Cardiac muscle cell (in vitro differentiated cells and primary cell): ENCODE results near the gene TMEM156. TPM values are rescaled to one million over a fixed set of nuclear protein-coding genes. Genes with fewer than 3 reads are reported as not detected.
A peak's percentile ranks its signal among the peaks of the same experiment; 100 is the strongest.
"Not testable (repeated sequence)": the region's sequence is repeated elsewhere in the genome, so short reads cannot be mapped to it uniquely, and the experiment has no call there.

Source experiments
- DNase-seq, 2 donors: peaks; one replicate each; pipeline versions ENCODE4 v3.0.0 to v3.0.0-alpha.2; 2010 to 2017; ENCODE audit warnings: low read depth in 1 of 2, low spot score in 1 of 2
- H3K27ac ChIP-seq: fragments of 200-600 bp; sonication (generic); 2 replicates; pipeline ENCODE4 v1.5.1; 2016
- H3K27me3 ChIP-seq: fragments of 200-600 bp; sonication (generic); 2 replicates; pipeline ENCODE4 v1.6.0; 2016; ENCODE audit warnings: control low read depth
- H3K36me3 ChIP-seq: fragments of 200-600 bp; sonication (generic); 2 replicates; pipeline ENCODE4 v1.5.1; 2016; ENCODE audit warnings: control low read depth
- H3K4me1 ChIP-seq: fragments of 200-600 bp; sonication (generic); 2 replicates; pipeline ENCODE4 v1.8.1; 2017; ENCODE audit warnings: low read depth, mild to moderate bottlenecking, mixed run types
- H3K4me3 ChIP-seq: fragments of 200-600 bp; sonication (generic); 2 replicates; pipeline ENCODE4 v1.5.1; 2016; ENCODE audit warnings: mild to moderate bottlenecking
- H3K9me3 ChIP-seq: fragments of 200-600 bp; sonication (generic); 2 replicates; pipeline ENCODE4 v1.5.1; 2017; ENCODE audit warnings: low read depth, mild to moderate bottlenecking, control low read depth
- CTCF ChIP-seq: IDR thresholded peaks from 2 replicates; pipeline ENCODE4 v1.5.1; 2012; ENCODE audit warnings: low read depth, mild to moderate bottlenecking, low read length
- polyA plus RNA-seq: library from polyadenylated mRNA; unstranded; fragments of >200 nt; fragmentation: Nextera tagmentation; extraction: Ambion mirVana; gene quantifications from 2 replicates; pipeline ENCODE4 v1.2.1, GENCODE V29; 2016
- total RNA-seq: library from RNA; depleted of rRNA; stranded (reverse); fragments of >200 nt; gene quantifications from 2 replicates; pipeline ENCODE4 v1.2.3, GENCODE V29; 2016

Gene TMEM156
- total and polyA plus RNA-seq, 2 experiments from 2014 or later, result not detected

- H3K27me3 ChIP-seq, result no peaks in the 10 kb centered on the region
- TF ChIP-seq CTCF, result no peak
- no peaks in the 10 kb centered on the region for H3K4me1 ChIP-seq
- H3K36me3 ChIP-seq, result no peaks in the 10 kb centered on the region
- no peak overlapping the region for H3K27ac ChIP-seq
- no peaks in the 10 kb centered on the region for H3K9me3 ChIP-seq
- DNase-seq, result no peak
- no peak overlapping the region for H3K4me3 ChIP-seq
These were observed 85.3 kb downstream of the TMEM156 start for GRCh38 chr4:38946919-38947318.

- Histone ChIP-seq H3K4me1 (no peaks in the 10 kb centered on the region), H3K4me3 (no peak overlapping the region), H3K27ac (no peak overlapping the region), H3K36me3 (no peaks in the 10 kb centered on the region), H3K27me3 (no peaks in the 10 kb centered on the region), H3K9me3 (no peaks in the 10 kb centered on the region)
- no peak for DNase-seq
- no peak for TF ChIP-seq CTCF
These were observed 87.8 kb downstream of the TMEM156 start for GRCh38 chr4:38944440-38944839.

GRCh38 chr4:38943343-38943742 lies 88.9 kb downstream of the TMEM156 start:
- Histone ChIP-seq H3K27ac (no peak overlapping the region), H3K36me3 (peaks cover 3% of the 10 kb centered on the region), H3K4me1 (no peaks in the 10 kb centered on the region), H3K9me3 (no peaks in the 10 kb centered on the region), H3K27me3 (no peaks in the 10 kb centered on the region), H3K4me3 (no peak overlapping the region)
- peak in 1 of 2 donors; percentile 75 for DNase-seq
- no peak for TF ChIP-seq CTCF

GRCh38 chr4:38941906-38942305 lies 90.3 kb downstream of the TMEM156 start:
- H3K27ac ChIP-seq, result not testable (repeated sequence)

GRCh38 chr4:38940476-38940875 lies 91.7 kb downstream of the TMEM156 start:
- no peak for DNase-seq
- H3K36me3 ChIP-seq, result peaks cover 3% of the 10 kb centered on the region
- TF ChIP-seq CTCF, result no peak
- no peaks in the 10 kb centered on the region for H3K27me3 ChIP-seq
- no peaks in the 10 kb centered on the region for H3K9me3 ChIP-seq
- H3K27ac ChIP-seq, result no peak overlapping the region
- no peaks in the 10 kb centered on the region for H3K4me1 ChIP-seq
- H3K4me3 ChIP-seq, result no peak overlapping the region

More at GRCh38 chr4:38941906-38942305, 90.3 kb downstream of the TMEM156 start:
- peak in 1 of 2 donors; percentile 28 for DNase-seq
- not testable (repeated sequence) for H3K4me1 ChIP-seq, H3K9me3 ChIP-seq, H3K36me3 ChIP-seq, H3K4me3 ChIP-seq, H3K27me3 ChIP-seq

GRCh38 chr4:38939165-38939564 lies 93.0 kb downstream of the TMEM156 start:
- H3K4me1 ChIP-seq, result no peaks in the 10 kb centered on the region
- H3K27me3 ChIP-seq, result no peaks in the 10 kb centered on the region
- TF ChIP-seq CTCF, result no peak
- no peak for DNase-seq
- H3K9me3 ChIP-seq, result no peaks in the 10 kb centered on the region
- H3K36me3 ChIP-seq, result peaks cover 3% of the 10 kb centered on the region
- no peak overlapping the region for H3K4me3 ChIP-seq
- no peak overlapping the region for H3K27ac ChIP-seq
